Measurements from ENCODE around the gene EXOSC3.

Gene EXOSC3

DNA sequence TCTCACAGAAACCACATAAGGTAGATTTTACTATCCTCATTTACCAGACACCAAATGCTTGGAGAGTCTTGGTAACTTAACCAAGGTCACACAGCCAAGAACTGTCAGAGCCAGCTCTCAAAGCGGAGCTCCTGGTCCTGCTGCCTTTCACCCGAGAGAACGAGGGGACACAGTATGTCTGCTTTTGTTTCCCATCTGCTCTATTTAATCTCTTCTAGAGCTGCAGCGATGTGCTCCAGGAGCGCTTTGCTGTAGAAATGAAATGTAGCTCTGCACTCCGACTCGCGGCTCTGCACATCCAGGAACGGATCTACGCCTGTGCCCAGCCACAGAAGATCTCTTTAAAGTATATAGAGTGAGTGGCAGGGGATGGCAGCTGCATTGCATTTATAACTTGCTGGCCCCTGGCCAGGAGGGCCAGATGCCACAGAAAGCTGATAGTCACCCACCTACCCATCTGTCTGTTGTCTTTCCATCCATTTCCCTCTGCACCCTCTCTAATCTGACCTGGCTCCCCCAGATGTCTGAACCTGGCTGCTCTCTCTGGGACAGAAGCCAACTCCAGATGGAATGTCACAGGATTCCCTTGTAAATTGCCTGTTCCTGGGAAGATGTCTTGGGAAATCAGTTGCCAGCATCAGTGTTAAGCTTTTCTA, 52.6 kb downstream of the EXOSC3 start:
- no peak for DNase-seq

DNA sequence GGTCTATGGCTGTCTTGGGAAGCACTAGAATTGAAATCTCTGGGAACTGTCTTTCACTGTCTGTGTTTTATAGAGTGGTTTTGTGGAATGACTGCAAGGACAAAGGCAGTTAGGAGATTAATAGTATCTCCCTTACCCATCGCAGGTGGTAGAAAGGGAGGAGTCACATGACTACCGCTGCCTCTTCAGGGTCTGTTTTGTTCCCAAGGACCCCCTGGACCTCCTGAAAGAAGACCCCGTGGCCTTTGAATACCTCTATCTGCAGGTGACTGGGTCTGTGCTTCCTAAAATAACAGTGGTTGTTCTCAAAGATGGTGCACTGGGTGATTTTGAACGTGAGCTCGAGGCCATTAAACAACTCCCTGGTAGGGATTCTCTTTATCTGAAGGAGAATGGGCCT, 54.0 kb downstream of the EXOSC3 start:
- DNase-seq: no peak

DNA sequence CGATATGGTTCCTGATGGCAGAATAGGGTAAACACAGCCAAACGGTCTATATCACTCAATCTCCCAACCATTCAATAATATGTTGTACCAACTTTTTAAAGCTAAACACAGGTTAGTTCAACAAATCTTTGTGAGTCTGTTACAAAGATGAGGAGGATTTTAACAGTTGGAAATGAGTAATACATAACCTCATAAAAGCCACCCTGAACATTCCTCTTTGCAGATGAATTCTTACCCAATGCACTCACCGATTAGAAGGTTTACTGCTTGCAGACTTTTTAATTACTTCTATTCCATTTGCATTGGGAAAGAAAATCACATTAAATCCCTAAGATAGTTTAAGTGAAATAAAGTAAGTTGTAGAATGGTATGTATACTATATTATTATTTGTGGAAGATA, 54.6 kb downstream of the EXOSC3 start:
- DNase-seq: no peak

All from T-helper 9 cell (primary cell).